Measurements from ENCODE around the gene SIRT7.

Gene SIRT7

GRCh38 chr17:81868674-81869220, 49.2 kb downstream of the SIRT7 start:
- TF ChIP-seq CREB1 (IDR thresholded peaks at IDR 0.05; ENCODE audit: low read depth) (no peak), EGR1 (IDR thresholded peaks at IDR 0.05) (no peak), CEBPB (IDR thresholded peaks at IDR 0.05) (no peak), ZBTB7A (IDR thresholded peaks at IDR 0.05; ENCODE audit: low read depth) (no peak), NFIC (IDR thresholded peaks at IDR 0.05) (no peak), EP300 (IDR thresholded peaks at IDR 0.05; ENCODE audit: borderline replicate concordance) (no peak), RAD21 (IDR thresholded peaks at IDR 0.05; ENCODE audit: low read depth) (no peak), FOXM1 (IDR thresholded peaks at IDR 0.05; ENCODE audit: borderline replicate concordance, low read depth) (no peak), TAF1 (IDR thresholded peaks at IDR 0.05; ENCODE audit: low read depth) (no peak), TCF12 (IDR thresholded peaks at IDR 0.05; ENCODE audit: low read depth) (no peak)
- TF ChIP-seq, protein P1, sequence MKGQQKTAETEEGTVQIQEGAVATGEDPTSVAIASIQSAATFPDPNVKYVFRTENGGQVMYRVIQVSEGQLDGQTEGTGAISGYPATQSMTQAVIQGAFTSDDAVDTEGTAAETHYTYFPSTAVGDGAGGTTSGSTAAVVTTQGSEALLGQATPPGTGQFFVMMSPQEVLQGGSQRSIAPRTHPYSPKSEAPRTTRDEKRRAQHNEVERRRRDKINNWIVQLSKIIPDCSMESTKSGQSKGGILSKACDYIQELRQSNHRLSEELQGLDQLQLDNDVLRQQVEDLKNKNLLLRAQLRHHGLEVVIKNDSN (IDR thresholded peaks at IDR 0.05), result no peak
- TF ChIP-seq, protein P2, sequence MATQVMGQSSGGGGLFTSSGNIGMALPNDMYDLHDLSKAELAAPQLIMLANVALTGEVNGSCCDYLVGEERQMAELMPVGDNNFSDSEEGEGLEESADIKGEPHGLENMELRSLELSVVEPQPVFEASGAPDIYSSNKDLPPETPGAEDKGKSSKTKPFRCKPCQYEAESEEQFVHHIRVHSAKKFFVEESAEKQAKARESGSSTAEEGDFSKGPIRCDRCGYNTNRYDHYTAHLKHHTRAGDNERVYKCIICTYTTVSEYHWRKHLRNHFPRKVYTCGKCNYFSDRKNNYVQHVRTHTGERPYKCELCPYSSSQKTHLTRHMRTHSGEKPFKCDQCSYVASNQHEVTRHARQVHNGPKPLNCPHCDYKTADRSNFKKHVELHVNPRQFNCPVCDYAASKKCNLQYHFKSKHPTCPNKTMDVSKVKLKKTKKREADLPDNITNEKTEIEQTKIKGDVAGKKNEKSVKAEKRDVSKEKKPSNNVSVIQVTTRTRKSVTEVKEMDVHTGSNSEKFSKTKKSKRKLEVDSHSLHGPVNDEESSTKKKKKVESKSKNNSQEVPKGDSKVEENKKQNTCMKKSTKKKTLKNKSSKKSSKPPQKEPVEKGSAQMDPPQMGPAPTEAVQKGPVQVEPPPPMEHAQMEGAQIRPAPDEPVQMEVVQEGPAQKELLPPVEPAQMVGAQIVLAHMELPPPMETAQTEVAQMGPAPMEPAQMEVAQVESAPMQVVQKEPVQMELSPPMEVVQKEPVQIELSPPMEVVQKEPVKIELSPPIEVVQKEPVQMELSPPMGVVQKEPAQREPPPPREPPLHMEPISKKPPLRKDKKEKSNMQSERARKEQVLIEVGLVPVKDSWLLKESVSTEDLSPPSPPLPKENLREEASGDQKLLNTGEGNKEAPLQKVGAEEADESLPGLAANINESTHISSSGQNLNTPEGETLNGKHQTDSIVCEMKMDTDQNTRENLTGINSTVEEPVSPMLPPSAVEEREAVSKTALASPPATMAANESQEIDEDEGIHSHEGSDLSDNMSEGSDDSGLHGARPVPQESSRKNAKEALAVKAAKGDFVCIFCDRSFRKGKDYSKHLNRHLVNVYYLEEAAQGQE (IDR thresholded peaks at IDR 0.05; ENCODE audit: low read depth), result no peak
- TF ChIP-seq, protein P3, sequence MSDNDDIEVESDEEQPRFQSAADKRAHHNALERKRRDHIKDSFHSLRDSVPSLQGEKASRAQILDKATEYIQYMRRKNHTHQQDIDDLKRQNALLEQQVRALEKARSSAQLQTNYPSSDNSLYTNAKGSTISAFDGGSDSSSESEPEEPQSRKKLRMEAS (IDR thresholded peaks at IDR 0.05), result no peak; the same call in 1 of the 2 replicates

- TF ChIP-seq YY1 (IDR thresholded peaks at IDR 0.05; ENCODE audit: low read depth) (0 out of 2 replicates have a peak, but pooled peaks have one; percentile 10), FOXM1 (IDR thresholded peaks at IDR 0.05; ENCODE audit: borderline replicate concordance, low read depth) (0 out of 2 replicates have a peak, but pooled peaks have one; percentile 35), TCF12 (IDR thresholded peaks at IDR 0.05; ENCODE audit: low read depth) (no peak), NFIC (IDR thresholded peaks at IDR 0.05) (peak; percentile 10; the same call in 1 of the 2 replicates), ZBTB7A (IDR thresholded peaks at IDR 0.05; ENCODE audit: low read depth) (peak; percentile 23; the same call in 1 of the 2 replicates)
Observed at GRCh38 chr17:81867991-81868673, 49.8 kb downstream of the SIRT7 start.

DNA sequence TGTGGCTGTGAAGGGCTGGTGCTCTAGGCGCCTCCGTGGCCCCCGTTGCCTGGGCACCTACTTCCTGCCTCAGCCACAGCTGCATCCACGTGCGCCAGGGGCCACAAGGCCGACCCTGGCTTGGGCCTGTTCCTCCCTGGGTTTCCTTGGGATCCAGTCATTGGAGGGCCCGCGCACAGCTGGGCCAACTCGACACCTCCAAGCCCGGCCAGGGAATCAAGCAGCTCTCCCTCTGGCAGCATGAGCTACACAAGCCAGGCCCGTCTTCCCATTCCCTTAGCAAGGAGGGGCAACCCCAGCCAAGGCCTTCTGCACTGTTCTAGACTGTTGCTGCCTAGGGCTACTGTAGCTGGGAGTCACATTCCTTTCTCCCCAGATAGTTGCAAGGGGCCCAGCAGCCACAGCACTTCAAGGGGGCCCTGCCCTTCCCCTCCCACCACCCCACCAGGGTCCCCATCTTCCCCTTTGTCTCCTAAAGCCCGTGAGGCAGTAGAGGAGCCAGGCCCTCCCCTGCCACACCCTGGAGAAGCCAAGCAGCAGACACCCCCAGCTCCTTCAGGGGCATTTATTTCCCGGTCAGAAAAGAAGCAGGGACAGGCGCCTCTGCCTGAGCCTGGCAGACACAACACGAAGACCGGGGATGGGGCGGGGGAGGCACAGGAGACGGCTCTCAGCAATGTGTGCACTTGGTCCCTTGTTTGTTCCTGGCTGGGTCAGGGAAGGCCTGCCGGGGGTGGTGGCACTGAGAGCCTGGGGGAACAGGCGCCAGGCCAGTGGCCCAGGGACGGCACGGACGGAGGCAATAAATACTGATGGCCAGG, 50.6 kb downstream of the SIRT7 start:
- no peak for TF ChIP-seq ZBTB7A (IDR thresholded peaks at IDR 0.05; ENCODE audit: low read depth)
- peak; percentile 4; the same call in 1 of the 2 replicates for TF ChIP-seq NFIC (IDR thresholded peaks at IDR 0.05)
- TF ChIP-seq, protein P3 (IDR thresholded peaks at IDR 0.05), result peak; percentile 15; the same call in 1 of the 2 replicates

DNA sequence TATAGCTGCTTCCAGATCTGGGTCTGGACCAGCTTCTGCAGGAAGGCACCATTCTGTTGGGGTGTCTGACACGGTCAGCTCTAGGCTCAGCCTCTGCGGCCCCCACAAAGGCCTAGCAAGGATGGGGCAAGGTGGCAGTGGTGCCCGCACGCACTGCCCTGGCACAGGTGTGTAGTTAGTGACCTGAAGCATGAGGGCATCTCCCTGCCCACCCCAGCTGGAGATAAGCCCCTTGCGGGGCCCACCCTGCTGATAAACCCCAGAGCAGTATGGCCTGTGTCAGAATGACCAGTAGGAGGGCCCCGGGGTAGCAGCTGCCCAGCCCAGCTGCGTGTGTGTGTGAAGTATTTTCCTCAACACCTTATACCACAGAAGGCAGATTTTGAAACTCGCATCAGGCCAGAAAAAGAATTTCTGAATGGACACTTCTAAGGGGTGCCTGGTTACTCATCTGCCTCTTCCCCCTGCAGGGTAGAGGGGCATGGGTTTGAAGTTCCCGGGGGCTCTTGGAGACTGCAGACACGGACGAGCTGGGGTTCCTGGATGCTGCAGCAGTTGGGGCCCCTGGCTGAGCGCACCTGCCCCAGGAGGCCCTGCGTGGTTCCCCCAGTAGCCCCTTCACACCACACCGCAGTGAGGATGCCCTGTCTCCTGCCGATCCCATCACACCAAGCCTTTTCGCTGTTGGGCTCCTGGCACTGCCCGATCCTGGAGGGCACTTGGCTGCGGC, 51.4 kb downstream of the SIRT7 start:
- TF ChIP-seq TCF12 (IDR thresholded peaks at IDR 0.05; ENCODE audit: low read depth) (no peak; the same call in 1 of the 2 replicates), FOXM1 (IDR thresholded peaks at IDR 0.05; ENCODE audit: borderline replicate concordance, low read depth) (no peak), RAD21 (IDR thresholded peaks at IDR 0.05; ENCODE audit: low read depth) (no peak), NFIC (IDR thresholded peaks at IDR 0.05) (no peak), YY1 (IDR thresholded peaks at IDR 0.05; ENCODE audit: low read depth) (no peak), TEAD4 (IDR thresholded peaks at IDR 0.05) (no peak), CEBPB (IDR thresholded peaks at IDR 0.05) (no peak)
- TF ChIP-seq, protein P3 (IDR thresholded peaks at IDR 0.05), result no peak

- TF ChIP-seq TCF12 (IDR thresholded peaks at IDR 0.05; ENCODE audit: low read depth) (0 out of 2 replicates have a peak, but pooled peaks have one; percentile 15), ZBTB7A (IDR thresholded peaks at IDR 0.05; ENCODE audit: low read depth) (no peak), NFIC (IDR thresholded peaks at IDR 0.05) (0 out of 2 replicates have a peak, but pooled peaks have one; percentile 19)
Observed at GRCh38 chr17:81865733-81866439, 52.1 kb downstream of the SIRT7 start.

- TF ChIP-seq, protein P3 (IDR thresholded peaks at IDR 0.05), result no peak
- TF ChIP-seq TAF1 (IDR thresholded peaks at IDR 0.05; ENCODE audit: low read depth) (no peak), TEAD4 (IDR thresholded peaks at IDR 0.05) (no peak), EP300 (IDR thresholded peaks at IDR 0.05; ENCODE audit: borderline replicate concordance) (no peak), YY1 (IDR thresholded peaks at IDR 0.05; ENCODE audit: low read depth) (no peak), CEBPB (IDR thresholded peaks at IDR 0.05) (no peak), ZBTB7A (IDR thresholded peaks at IDR 0.05; ENCODE audit: low read depth) (no peak)
- TF ChIP-seq, protein P1 (IDR thresholded peaks at IDR 0.05), result no peak
Observed at GRCh38 chr17:81865358-81865732, 52.6 kb downstream of the SIRT7 start.

Data from Ishikawa (cell line).